H1 (cell line): ENCODE results near the gene ACO1. TPM values are rescaled to one million over a fixed set of nuclear protein-coding genes. Genes with fewer than 3 reads are reported as not detected.

Experiments
- ATF2 ChIP-seq: IDR thresholded peaks from 2 replicates; pipeline ENCODE4 v1.6.1; 2012; ENCODE audit warnings: low read length, inconsistent platforms
- BACH1 ChIP-seq: IDR thresholded peaks from 2 replicates; pipeline ENCODE4 v1.6.1; 2012; ENCODE audit warnings: low read length, improper control_type of control experiment
- BCL11A ChIP-seq, 2 experiments: IDR thresholded peaks; one replicate each; pipeline ENCODE4 v1.6.1; 2011; ENCODE audit warnings: low read depth in 2 of 2, low read length in 2 of 2, mild to moderate bottlenecking in 2 of 2
- CBX8 ChIP-seq: fragments of 300-800, 300-1000 bp; sonication (generic); IDR thresholded peaks from 2 replicates; pipeline ENCODE4 v1.7.1; 2016; ENCODE audit warnings: low read depth, low read length, borderline replicate concordance
- CEBPB ChIP-seq: IDR thresholded peaks from 2 replicates; pipeline ENCODE4 v1.6.1; 2012; ENCODE audit warnings: low read depth, low read length
- EZH2 ChIP-seq: fragments of 200-600 bp; sonication (generic); IDR thresholded peaks from 2 replicates; pipeline ENCODE4 v1.7.1; 2012; ENCODE audit warnings: low read depth, mild to moderate bottlenecking, moderate library complexity, low read length, inconsistent platforms; ENCODE audit not compliant: severe bottlenecking
- GABPA ChIP-seq: IDR thresholded peaks from 2 replicates; pipeline ENCODE4 v1.6.1; 2011; ENCODE audit warnings: mild to moderate bottlenecking, low read length, moderate library complexity, borderline replicate concordance; ENCODE audit not compliant: insufficient read depth
- JUN ChIP-seq: IDR thresholded peaks from 2 replicates; pipeline ENCODE4 v1.6.1; 2011; ENCODE audit warnings: low read depth, mild to moderate bottlenecking, improper control_type of control experiment, low read length
- KDM4A ChIP-seq: IDR thresholded peaks from one replicate; pipeline ENCODE4 v1.7.1; 2012; ENCODE audit warnings: low read depth, mild to moderate bottlenecking, moderate library complexity, low read length, inconsistent platforms; ENCODE audit not compliant: severe bottlenecking
- MAFK ChIP-seq: IDR thresholded peaks from 2 replicates; pipeline ENCODE4 v1.6.1; 2012; ENCODE audit warnings: low read depth, mild to moderate bottlenecking, improper control_type of control experiment, low read length
- POLR2A ChIP-seq, 2 experiments: IDR thresholded peaks; 1 replicate in 1 of 2; 2 replicates in 1 of 2; pipeline ENCODE4 v1.6.1; 2011; ENCODE audit warnings: low read depth in 2 of 2, low read length in 2 of 2, mild to moderate bottlenecking in 2 of 2; ENCODE audit errors: control extremely low read depth in 1 of 2
- SAP30 ChIP-seq: fragments of 300-600 bp; sonication (generic); IDR thresholded peaks from 2 replicates; pipeline ENCODE4 v1.7.1; 2012; ENCODE audit warnings: low read length, moderate library complexity, mild to moderate bottlenecking, inconsistent platforms; ENCODE audit not compliant: insufficient read depth, insufficient replicate concordance
- SIN3A ChIP-seq, 2 experiments: IDR thresholded peaks in 1 of 2; conservative IDR thresholded peaks in 1 of 2; 2 replicates each; pipeline ENCODE4 v1.6.1; 2011 to 2012; ENCODE audit warnings: low read length in 2 of 2, improper control_type of control experiment in 1 of 2, low read depth in 1 of 2, mild to moderate bottlenecking in 1 of 2
- SIRT6 ChIP-seq: IDR thresholded peaks from one replicate; pipeline ENCODE4 v1.7.1; 2012; ENCODE audit warnings: low read length, inconsistent platforms
- SIX5 ChIP-seq: IDR thresholded peaks from 2 replicates; pipeline ENCODE4 v1.6.1; 2011; ENCODE audit warnings: mild to moderate bottlenecking, low read depth, low read length
- SP1 ChIP-seq: IDR thresholded peaks from 2 replicates; pipeline ENCODE4 v1.6.1; 2011; ENCODE audit warnings: low read depth, low read length
- SRF ChIP-seq: IDR thresholded peaks from 2 replicates; pipeline ENCODE4 v1.6.1; 2011; ENCODE audit warnings: mild to moderate bottlenecking, low read depth, low read length, moderate library complexity
- TAF1 ChIP-seq: IDR thresholded peaks from 2 replicates; pipeline ENCODE4 v1.6.1; 2011; ENCODE audit warnings: mild to moderate bottlenecking, low read depth, low read length
- TCF12 ChIP-seq: IDR thresholded peaks from 2 replicates; pipeline ENCODE4 v1.6.1; 2011; ENCODE audit warnings: low read depth, mild to moderate bottlenecking, low read length
- ZNF274 ChIP-seq: IDR thresholded peaks from 2 replicates; pipeline ENCODE4 v1.7.0; 2012; ENCODE audit warnings: low read length, borderline replicate concordance; ENCODE audit errors: extremely low read depth
- polyA plus RNA-seq, 7 experiments: library from polyadenylated mRNA; depleted of rRNA in 3 of 7; stranded (reverse) in 5 of 7; unstranded in 2 of 7; fragments of >200 nt in 5 of 7; fragments of 200-250 nt in 2 of 7; gene quantifications; 1 replicate in 5 of 7; 2 replicates in 1 of 7; 4 replicates in 1 of 7; pipeline versions ENCODE4 v1.2.1 to v1.2.3, GENCODE V29; 2011 to 2013; ENCODE audit warnings: missing spikeins in 2 of 7, mixed read lengths in 2 of 7
- total RNA-seq: library from RNA; stranded (reverse); fragmentation: NEBNext Ultra II Directional; extraction: Animal tissue kit (Norgen Biotek cat#: 25700); gene quantifications from 2 replicates; pipeline ENCODE4 v1.2.1, GENCODE V29; 2021

The ACO1 gene
- total and polyA plus RNA-seq, 2 of the 8 experiments (the other 6 are each of a cell fraction or from before 2014, with no cell fraction given), result 39.3 to 49.8 TPM

- TF ChIP-seq TCF12 (peak; percentile 95), POLR2A (IDR thresholded peaks at IDR 0.05; ENCODE audit: control extremely low read depth in 1 of 2, low read depth in 2 of 2, low read length in 2 of 2) (peak in 1 of 2 experiments; percentile 50; a peak in 1 of 3 replicates), SRF (no peak), JUN (0 out of 2 replicates have a peak, but pooled peaks have one; percentile 33), BACH1 (peak; percentile 68; the same call in 1 of the 2 replicates), CBX8 (no peak), MAFK (peak; percentile 40; the same call in 1 of the 2 replicates), SP1 (peak; percentile 76), SIRT6 (no peak), SAP30 (no peak), GABPA (no peak), SIN3A (conservative IDR thresholded peaks at IDR 0.05 in 1 of 2, IDR thresholded peaks at IDR 0.05 in 1 of 2; ENCODE audit: low read depth in 1 of 2, low read length in 2 of 2) (peak in 1 of 2 experiments; percentile 48; a peak in 1 of 4 replicates), EZH2 (no peak), SIX5 (no peak), KDM4A (no peak), TAF1 (peak; percentile 42; the same call in 1 of the 2 replicates), CEBPB (peak; percentile 44), ZNF274 (no peak), ATF2 (no peak; the same call in 1 of the 2 replicates), BCL11A (IDR thresholded peaks at IDR 0.05; ENCODE audit: low read depth in 2 of 2, low read length in 2 of 2) (no peak)
Measured at GRCh38 chr9:32345243-32345642, 39.2 kb upstream of the ACO1 start (continued).
